Type B pancreatic cell (in vitro differentiated cells): Measurements from ENCODE around the gene PIGH. TPM values are rescaled to one million over a fixed set of nuclear protein-coding genes. Genes with fewer than 3 reads are reported as not detected.
A peak's percentile ranks its signal among the peaks of the same experiment; 100 is the strongest.

Source experiments
- DNase-seq: peaks from one replicate; pipeline ENCODE4 v3.0.0; 2021; ENCODE audit warnings: mixed read lengths; ENCODE audit not compliant: unreplicated experiment; ENCODE audit errors: extremely low spot score
- H3K27ac Mint-ChIP-seq: 2 replicates; pipeline ENCODE4 v1.8.0; 2021; ENCODE audit warnings: mild to moderate bottlenecking, mixed read lengths
- H3K27me3 Mint-ChIP-seq: 2 replicates; pipeline ENCODE4 v1.8.0; 2021; ENCODE audit warnings: mixed read lengths
- H3K36me3 Mint-ChIP-seq: 2 replicates; pipeline ENCODE4 v1.8.0; 2021; ENCODE audit warnings: mixed read lengths
- H3K4me1 Mint-ChIP-seq: one replicate; pipeline ENCODE4 v1.8.0; 2021; ENCODE audit warnings: mixed read lengths; ENCODE audit not compliant: unreplicated experiment
- H3K4me3 Mint-ChIP-seq: 2 replicates; pipeline ENCODE4 v1.8.0; 2021; ENCODE audit warnings: mild to moderate bottlenecking, mixed read lengths
- H3K9me3 Mint-ChIP-seq: 2 replicates; pipeline ENCODE4 v1.8.0; 2021; ENCODE audit warnings: mixed read lengths
- CTCF ChIP-seq: fragments of 200-600 bp; sonication (generic); conservative IDR thresholded peaks from 2 replicates; pipeline ENCODE4 v1.5.0; 2021; ENCODE audit warnings: antibody characterized with exemption, mild to moderate bottlenecking
- long read RNA-seq: library from polyadenylated mRNA; unstranded; transcript quantifications from one replicate; pipeline ENCODE4 v2.0.0, GENCODE V29; 2020
- total RNA-seq: library from RNA; stranded (reverse); gene quantifications from 2 replicates; pipeline ENCODE4 v1.2.1, GENCODE V29; 2021; ENCODE audit warnings: low replicate concordance

The PIGH gene
- 19.0 and 20.3 TPM in 2 replicates for total RNA-seq
- long read RNA-seq, transcript PIGH-201 (4 exons, 1,420 nt), result major isoform, 66 of 79 reads
- long read RNA-seq, partial matches to known transcripts, result 0 of 79 reads
- long read RNA-seq, other reads (novel, unspliced or antisense), result 9 of 79 reads

- Mint-ChIP-seq H3K9me3 (no peaks in the 10 kb centered on the region), H3K27ac (peak within 1 kb of the TSS; percentile 94), H3K4me1 (peaks cover 9% of the 10 kb centered on the region), H3K4me3 (peak within 1 kb of the TSS; percentile 98), H3K27me3 (peaks cover 3% of the 10 kb centered on the region), H3K36me3 (peaks cover 11% of the 10 kb centered on the region)
- peak; percentile 92 for DNase-seq
- TF ChIP-seq CTCF, result peak; percentile 79
These were observed at the start of gene PIGH for GRCh38 chr14:67599698-67600561. TSS of gene PIGH (minus strand) at chr14:67600268. CDS start at chr14:67600203, 65 bp downstream.

GRCh38 chr14:67646131-67646530 lies 46.1 kb upstream of the PIGH start:
- Mint-ChIP-seq H3K4me3 (no peak overlapping the region), H3K4me1 (no peaks in the 10 kb centered on the region), H3K27ac (peak overlapping the region; percentile 48), H3K9me3 (no peaks in the 10 kb centered on the region), H3K36me3 (peaks cover 18% of the 10 kb centered on the region), H3K27me3 (no peaks in the 10 kb centered on the region)
- no peak for DNase-seq
- no peak for TF ChIP-seq CTCF

GRCh38 chr14:67645414-67645813 lies 45.3 kb upstream of the PIGH start:
- H3K4me3 Mint-ChIP-seq, result no peak overlapping the region
- no peaks in the 10 kb centered on the region for H3K9me3 Mint-ChIP-seq
- no peak overlapping the region for H3K27ac Mint-ChIP-seq
- TF ChIP-seq CTCF, result no peak
- no peaks in the 10 kb centered on the region for H3K4me1 Mint-ChIP-seq
- H3K27me3 Mint-ChIP-seq, result no peaks in the 10 kb centered on the region
- no peak for DNase-seq
- peaks cover 15% of the 10 kb centered on the region for H3K36me3 Mint-ChIP-seq

- no peaks in the 10 kb centered on the region for H3K9me3 Mint-ChIP-seq
- DNase-seq, result no peak
- H3K36me3 Mint-ChIP-seq, result peaks cover 15% of the 10 kb centered on the region
- TF ChIP-seq CTCF, result no peak
- H3K4me1 Mint-ChIP-seq, result no peaks in the 10 kb centered on the region
- no peaks in the 10 kb centered on the region for H3K27me3 Mint-ChIP-seq
- H3K4me3 Mint-ChIP-seq, result no peak overlapping the region
- H3K27ac Mint-ChIP-seq, result no peak overlapping the region
These were observed 44.4 kb upstream of the PIGH start for GRCh38 chr14:67644428-67644827.

- Mint-ChIP-seq H3K27me3 (no peaks in the 10 kb centered on the region), H3K4me1 (no peaks in the 10 kb centered on the region), H3K36me3 (peaks cover 15% of the 10 kb centered on the region), H3K27ac (no peak overlapping the region), H3K9me3 (no peaks in the 10 kb centered on the region), H3K4me3 (no peak overlapping the region)
- TF ChIP-seq CTCF, result no peak
- no peak for DNase-seq
These were observed 43.6 kb upstream of the PIGH start for GRCh38 chr14:67643713-67644112.
